GM23248 (cell line): ENCODE results near the gene EFEMP1. TPM values are rescaled to one million over a fixed set of nuclear protein-coding genes. Genes with fewer than 3 reads are reported as not detected.
A peak's percentile ranks its signal among the peaks of the same experiment; 100 is the strongest.

Experiments
- DNase-seq: peaks from one replicate; pipeline ENCODE4 v3.0.0-alpha.2; 2015
- H2AFZ ChIP-seq: fragments of 200-600 bp; sonication (generic); 2 replicates; pipeline ENCODE4 v1.6.1; 2016; ENCODE audit warnings: antibody characterized with exemption
- H3F3A ChIP-seq: fragments of 200-600 bp; sonication (generic); 2 replicates; pipeline ENCODE4 v1.6.1; 2016; ENCODE audit warnings: mild to moderate bottlenecking, antibody characterized with exemption, mixed run types; ENCODE audit not compliant: insufficient read depth
- H3K27ac ChIP-seq: fragments of 200-600 bp; sonication (generic); 2 replicates; pipeline ENCODE4 v1.5.1; 2016; ENCODE audit warnings: mild to moderate bottlenecking
- H3K27me3 ChIP-seq: fragments of 200-600 bp; sonication (generic); replicated peaks from 2 replicates; pipeline ENCODE4 v1.6.1; 2016; ENCODE audit warnings: mild to moderate bottlenecking; ENCODE audit not compliant: insufficient read depth
- H3K36me3 ChIP-seq: fragments of 200-600 bp; sonication (generic); 2 replicates; pipeline ENCODE4 v1.6.1; 2016; ENCODE audit warnings: low read depth, mild to moderate bottlenecking
- H3K4me1 ChIP-seq: fragments of 200-600 bp; sonication (generic); 2 replicates; pipeline ENCODE4 v1.6.1; 2016; ENCODE audit warnings: mild to moderate bottlenecking; ENCODE audit not compliant: insufficient read depth
- H3K4me2 ChIP-seq: fragments of 200-600 bp; sonication (generic); one replicate; pipeline ENCODE4 v1.6.1; 2016; ENCODE audit warnings: mild to moderate bottlenecking; ENCODE audit not compliant: unreplicated experiment
- H3K4me3 ChIP-seq: fragments of 200-600 bp; sonication (generic); 2 replicates; pipeline ENCODE4 v1.5.1; 2016; ENCODE audit warnings: mild to moderate bottlenecking
- H3K79me2 ChIP-seq: fragments of 200-600 bp; sonication (generic); 2 replicates; pipeline ENCODE4 v1.6.1; 2016; ENCODE audit warnings: mild to moderate bottlenecking; ENCODE audit not compliant: insufficient read depth
- H3K9ac ChIP-seq: fragments of 200-600 bp; sonication (generic); 2 replicates; pipeline ENCODE4 v1.6.1; 2016; ENCODE audit warnings: mild to moderate bottlenecking
- H3K9me2 ChIP-seq: fragments of 200-600 bp; sonication (generic); 2 replicates; pipeline ENCODE4 v1.6.1; 2016; ENCODE audit warnings: mixed run types, mild to moderate bottlenecking, moderate library complexity; ENCODE audit not compliant: insufficient read depth
- H3K9me3 ChIP-seq: fragments of 200-600 bp; sonication (generic); one replicate; pipeline ENCODE4 v1.6.1; 2017; ENCODE audit warnings: low read depth
- H4K20me1 ChIP-seq: fragments of 200-600 bp; sonication (generic); 2 replicates; pipeline ENCODE4 v1.6.0; 2016; ENCODE audit not compliant: insufficient read depth
- EZH2 ChIP-seq: fragments of 200-600 bp; sonication (generic); IDR thresholded peaks from 2 replicates; pipeline ENCODE4 v1.6.1; 2018; ENCODE audit warnings: antibody characterized with exemption, mild to moderate bottlenecking; ENCODE audit not compliant: insufficient read depth, poor library complexity, severe bottlenecking
- EZH2phosphoT487 ChIP-seq: fragments of 200-600 bp; sonication (generic); IDR thresholded peaks from 2 replicates; pipeline ENCODE4 v1.6.1; 2018; ENCODE audit warnings: antibody characterized with exemption, moderate library complexity, mild to moderate bottlenecking, low read depth; ENCODE audit not compliant: insufficient read depth
- WGBS, 2 experiments: methylation state at CpG; one replicate each; pipeline ENCODE4 v1.1.6; 2015 to 2017; ENCODE audit warnings: low lambda C conversion rate in 2 of 2, low coverage in 1 of 2; ENCODE audit errors: missing lambda C conversion rate in 2 of 2; 5-methylcytosine and 5-hydroxymethylcytosine counted together
- in situ Hi-C: fragments of 300-500 bp; cut with MboI; formaldehyde crosslinking; loops from 2 replicates; pipeline ENCODE4 v1.15.0; 2020
- polyA plus RNA-seq: library from polyadenylated mRNA; unstranded; fragments of >200 nt; fragmentation: Nextera tagmentation; extraction: Ambion mirVana; gene quantifications from 2 replicates; pipeline ENCODE4 v1.2.1, GENCODE V29; 2016
- total RNA-seq: library from RNA; depleted of rRNA; stranded (reverse); fragments of >200 nt; shearing (Covaris generic); gene quantifications from 2 replicates; pipeline ENCODE4 v1.2.3, GENCODE V29; 2014

Gene EFEMP1
- total and polyA plus RNA-seq, 2 experiments from 2014 or later, result 1,133 to 1,343 TPM

DNA sequence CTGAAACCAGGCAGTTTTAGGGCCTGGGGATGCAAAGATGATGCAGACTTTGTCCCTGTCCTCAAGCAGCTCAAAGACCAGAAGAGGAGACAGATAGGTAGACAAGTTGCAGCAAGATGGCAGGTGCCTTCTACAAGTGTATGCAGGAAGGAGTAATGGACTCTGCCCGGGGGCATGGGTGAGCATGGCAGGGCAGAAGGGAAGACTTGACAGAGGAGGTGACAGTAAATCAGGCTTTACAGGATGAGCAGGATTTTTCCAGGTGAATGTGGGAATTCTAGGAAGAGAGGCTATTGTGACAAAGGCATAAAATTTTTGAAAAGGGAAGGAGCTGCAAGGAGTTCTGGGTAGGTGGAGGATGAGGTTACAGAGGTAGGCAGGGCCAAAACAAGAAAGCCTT is 4.7 kb downstream of the EFEMP1 start:
- DNase-seq, result no peak
- Histone ChIP-seq H3F3A (peaks cover 21% of the 10 kb centered on the region), H3K27me3 (no peaks in the 10 kb centered on the region), H3K9me3 (no peaks in the 10 kb centered on the region), H3K4me3 (no peak overlapping the region), H3K4me1 (peaks cover 37% of the 10 kb centered on the region), H3K9ac (no peak overlapping the region), H2AFZ (no peak overlapping the region), H3K4me2 (no peak overlapping the region), H3K79me2 (peaks cover 71% of the 10 kb centered on the region), H3K9me2 (no peaks in the 10 kb centered on the region), H3K36me3 (peaks cover 65% of the 10 kb centered on the region), H3K27ac (no peak overlapping the region), H4K20me1 (no peaks in the 10 kb centered on the region)
- in situ Hi-C loops, result no loop called here
- 95% methylated on average over 1 of the region's 1 CpG for WGBS, 2 experiments
- TF ChIP-seq EZH2 (no peak), EZH2phosphoT487 (no peak)

DNA sequence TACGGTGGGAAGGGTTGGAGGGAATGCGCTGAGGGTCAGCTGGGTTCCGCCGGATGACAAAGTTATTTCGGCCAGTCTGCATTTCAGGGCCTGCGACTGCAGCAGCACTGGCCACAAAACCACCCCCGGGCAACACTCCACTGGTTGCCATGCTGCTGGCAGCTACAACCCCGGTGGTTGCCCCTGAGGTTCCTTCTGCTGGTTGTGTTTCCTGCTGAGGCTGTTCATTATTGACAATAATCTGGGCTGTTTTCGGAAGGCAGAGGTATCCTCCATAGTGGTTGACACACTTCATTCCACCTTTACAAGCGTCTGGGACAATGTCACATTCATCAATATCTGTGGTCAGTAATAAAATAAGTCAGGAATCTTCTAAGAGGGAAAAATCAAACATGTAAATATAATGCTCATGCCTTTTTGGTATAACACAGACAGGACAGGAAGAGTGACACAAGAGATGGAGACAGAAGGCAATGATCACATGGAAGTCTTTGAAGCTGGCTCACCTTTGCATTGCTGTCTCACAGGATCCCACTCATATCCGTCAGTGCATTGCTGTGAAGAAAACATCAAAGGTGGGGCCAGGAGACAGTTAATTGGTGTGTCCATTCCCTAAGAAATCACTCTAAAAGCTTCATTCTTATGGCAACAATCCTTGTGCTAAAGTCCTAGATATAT is 5.7 kb downstream of the EFEMP1 start:
- H3K4me2 ChIP-seq, result no peak overlapping the region
- no peak for DNase-seq
- H2AFZ ChIP-seq, result no peak overlapping the region
- no peaks in the 10 kb centered on the region for H3K9me3 ChIP-seq
- peaks cover 72% of the 10 kb centered on the region for H3K36me3 ChIP-seq
- H3K9ac ChIP-seq, result no peak overlapping the region
- no peaks in the 10 kb centered on the region for H3K9me2 ChIP-seq
- H3K79me2 ChIP-seq, result peaks cover 64% of the 10 kb centered on the region
- TF ChIP-seq EZH2phosphoT487, result no peak
- no peak for TF ChIP-seq EZH2
- 95 to 99% methylated on average over 11 of the region's 11 CpGs for WGBS, 2 experiments
- no peak overlapping the region for H3K4me3 ChIP-seq
- H4K20me1 ChIP-seq, result no peaks in the 10 kb centered on the region
- H3K27me3 ChIP-seq, result no peaks in the 10 kb centered on the region
- no peak overlapping the region for H3K27ac ChIP-seq
- H3K4me1 ChIP-seq, result peaks cover 37% of the 10 kb centered on the region
- in situ Hi-C loops, result no loop called here
- H3F3A ChIP-seq, result peaks cover 21% of the 10 kb centered on the region

DNA sequence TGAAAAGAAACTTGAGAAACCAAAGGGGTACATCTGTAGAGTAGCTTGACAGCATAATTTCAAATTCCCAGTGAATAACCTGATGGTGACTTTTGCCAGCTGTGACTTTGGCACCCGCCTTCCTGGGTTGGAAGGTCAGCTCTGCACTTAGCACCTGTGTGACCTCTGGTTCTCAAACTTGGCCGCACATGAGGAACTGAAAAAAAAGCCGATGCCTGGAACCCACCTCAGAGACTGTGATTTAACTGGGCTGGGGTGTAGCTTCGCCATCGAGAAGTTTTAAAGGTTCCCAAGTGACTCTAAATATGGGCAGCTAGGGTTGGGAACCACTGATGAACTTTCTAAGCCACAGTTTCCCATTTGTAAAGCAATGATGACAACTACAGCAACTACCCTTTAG is 6.5 kb downstream of the EFEMP1 start:
- WGBS, 2 experiments, result 87 to 88% methylated on average over 5 of the region's 5 CpGs
- Histone ChIP-seq H3K4me2 (no peak overlapping the region), H3K27ac (no peak overlapping the region), H3K4me1 (peaks cover 35% of the 10 kb centered on the region), H3K79me2 (peaks cover 63% of the 10 kb centered on the region), H3K4me3 (no peak overlapping the region), H2AFZ (no peak overlapping the region), H3F3A (peaks cover 21% of the 10 kb centered on the region), H3K9me3 (no peaks in the 10 kb centered on the region), H3K9me2 (no peaks in the 10 kb centered on the region), H3K36me3 (peaks cover 77% of the 10 kb centered on the region), H3K27me3 (no peaks in the 10 kb centered on the region), H4K20me1 (no peaks in the 10 kb centered on the region), H3K9ac (no peak overlapping the region)
- no peak for DNase-seq
- in situ Hi-C loops, result no loop called here
- no peak for TF ChIP-seq EZH2phosphoT487
- TF ChIP-seq EZH2, result no peak

DNA sequence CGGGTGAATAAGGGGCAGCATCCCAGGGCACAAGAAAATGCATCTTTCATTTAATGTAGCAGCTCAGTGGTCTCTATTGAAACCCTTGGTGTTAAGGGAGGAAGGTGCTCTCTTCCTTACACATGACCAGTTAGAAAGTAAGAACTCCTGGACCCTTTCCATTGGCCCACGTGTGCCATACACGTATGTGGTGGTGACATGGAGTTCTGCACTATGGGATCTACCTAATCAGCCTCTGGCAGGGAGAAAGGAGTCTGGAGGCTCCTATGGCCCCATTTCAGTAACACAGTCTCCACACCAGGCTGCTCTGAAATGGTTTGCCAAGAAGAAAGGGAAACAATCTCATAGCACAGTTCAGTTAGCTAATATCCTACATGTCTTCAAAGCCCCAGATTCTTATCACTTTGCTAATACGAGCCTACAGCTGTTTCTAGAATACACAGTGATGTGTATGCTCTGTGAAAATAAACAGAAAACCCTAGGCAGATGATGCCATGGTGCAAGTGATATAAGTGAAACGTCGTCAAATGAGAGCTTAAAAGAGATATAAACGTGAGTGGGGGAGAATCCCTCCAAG is 7.0 kb downstream of the EFEMP1 start:
- Histone ChIP-seq H3K4me2 (peak overlapping the region; percentile 43), H3K79me2 (peaks cover 62% of the 10 kb centered on the region)

More for the DNA sequence above, 7.0 kb downstream of the EFEMP1 start:
- Histone ChIP-seq H3K9ac (no peak overlapping the region), H3K9me3 (no peaks in the 10 kb centered on the region), H3K9me2 (no peaks in the 10 kb centered on the region), H3F3A (peaks cover 21% of the 10 kb centered on the region), H3K36me3 (peaks cover 74% of the 10 kb centered on the region), H3K27me3 (no peaks in the 10 kb centered on the region), H3K4me3 (no peak overlapping the region), H3K27ac (no peak overlapping the region), H4K20me1 (no peaks in the 10 kb centered on the region), H2AFZ (no peak overlapping the region), H3K4me1 (peaks cover 29% of the 10 kb centered on the region)
- 60 to 69% methylated on average over 7 of the region's 7 CpGs for WGBS, 2 experiments
- in situ Hi-C loops, result no loop called here
- peak; percentile 11 for DNase-seq
- no peak for TF ChIP-seq EZH2
- TF ChIP-seq EZH2phosphoT487, result no peak
